ENCODE measurements around the gene SNTG2.

The SNTG2 gene

DNA sequence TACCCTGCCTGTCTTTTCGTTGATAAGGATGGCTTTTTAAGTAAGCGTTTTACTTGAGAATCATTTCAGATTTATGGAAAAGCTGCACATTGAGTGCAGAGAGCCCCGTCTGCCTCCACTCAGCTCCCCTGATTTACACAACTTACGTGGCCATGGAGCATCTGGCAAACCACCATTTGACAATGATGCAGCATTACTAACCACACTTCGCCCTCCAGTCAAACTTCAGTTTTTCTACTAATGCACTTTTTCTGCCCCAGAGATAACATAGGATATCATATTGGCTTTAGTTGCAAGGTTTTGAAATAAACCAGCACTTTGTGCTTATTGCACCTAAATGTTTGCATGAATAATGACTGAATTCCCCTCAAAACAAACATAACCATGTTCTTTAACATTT is 297.5 kb downstream of the SNTG2 start:
- TF ChIP-seq, protein P1, sequence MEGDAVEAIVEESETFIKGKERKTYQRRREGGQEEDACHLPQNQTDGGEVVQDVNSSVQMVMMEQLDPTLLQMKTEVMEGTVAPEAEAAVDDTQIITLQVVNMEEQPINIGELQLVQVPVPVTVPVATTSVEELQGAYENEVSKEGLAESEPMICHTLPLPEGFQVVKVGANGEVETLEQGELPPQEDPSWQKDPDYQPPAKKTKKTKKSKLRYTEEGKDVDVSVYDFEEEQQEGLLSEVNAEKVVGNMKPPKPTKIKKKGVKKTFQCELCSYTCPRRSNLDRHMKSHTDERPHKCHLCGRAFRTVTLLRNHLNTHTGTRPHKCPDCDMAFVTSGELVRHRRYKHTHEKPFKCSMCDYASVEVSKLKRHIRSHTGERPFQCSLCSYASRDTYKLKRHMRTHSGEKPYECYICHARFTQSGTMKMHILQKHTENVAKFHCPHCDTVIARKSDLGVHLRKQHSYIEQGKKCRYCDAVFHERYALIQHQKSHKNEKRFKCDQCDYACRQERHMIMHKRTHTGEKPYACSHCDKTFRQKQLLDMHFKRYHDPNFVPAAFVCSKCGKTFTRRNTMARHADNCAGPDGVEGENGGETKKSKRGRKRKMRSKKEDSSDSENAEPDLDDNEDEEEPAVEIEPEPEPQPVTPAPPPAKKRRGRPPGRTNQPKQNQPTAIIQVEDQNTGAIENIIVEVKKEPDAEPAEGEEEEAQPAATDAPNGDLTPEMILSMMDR (IDR thresholded peaks at IDR 0.05), result no peak
- no peak overlapping the region for H3K4me3 ChIP-seq
- H3K27ac ChIP-seq, result no peak overlapping the region
- no peak for DNase-seq (ENCODE audit: low spot score)

DNA sequence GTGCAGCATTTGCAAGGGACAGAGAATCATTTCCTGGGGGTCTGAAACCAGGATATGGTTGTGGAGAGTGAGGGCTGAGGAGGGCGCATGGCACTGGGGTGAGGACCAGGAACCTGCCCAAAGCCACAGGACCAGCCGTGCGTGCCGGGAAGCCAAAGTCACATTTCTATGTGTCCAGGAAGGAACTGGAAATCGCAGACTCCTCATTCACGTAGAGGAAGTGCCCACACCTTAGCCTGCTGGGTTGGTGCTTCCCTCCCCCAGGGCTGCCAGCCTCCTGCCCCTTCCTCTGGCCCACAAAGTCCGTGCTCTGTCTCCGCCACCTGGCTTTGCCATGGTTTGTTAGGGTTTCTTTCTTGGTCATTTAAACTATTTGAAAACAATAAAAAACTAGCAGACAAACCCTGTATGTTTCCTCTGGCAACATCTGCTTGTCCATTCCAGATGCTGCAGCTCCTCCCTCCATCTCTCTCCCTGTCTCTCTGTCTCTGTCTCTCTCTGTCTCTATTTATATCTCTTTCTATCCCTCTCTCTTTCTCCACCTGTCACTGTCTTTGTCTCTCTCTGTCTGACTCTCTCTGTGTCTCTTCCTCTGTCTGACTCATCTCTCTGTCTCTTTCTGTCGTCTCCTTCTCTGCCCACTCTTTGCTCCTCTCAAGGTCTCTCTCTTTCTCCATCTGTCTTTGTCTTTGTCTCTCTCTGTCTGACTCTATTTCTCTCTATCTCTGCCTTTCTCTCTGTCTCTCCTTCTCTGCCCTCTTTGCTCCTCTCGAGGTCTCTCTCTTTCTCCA is 299.4 kb downstream of the SNTG2 start:
- Histone ChIP-seq H3K4me3 (no peak overlapping the region), H3K27ac (no peak overlapping the region)
- TF ChIP-seq, protein P1 (IDR thresholded peaks at IDR 0.05), result no peak
- DNase-seq (ENCODE audit: low spot score), result no peak

DNA sequence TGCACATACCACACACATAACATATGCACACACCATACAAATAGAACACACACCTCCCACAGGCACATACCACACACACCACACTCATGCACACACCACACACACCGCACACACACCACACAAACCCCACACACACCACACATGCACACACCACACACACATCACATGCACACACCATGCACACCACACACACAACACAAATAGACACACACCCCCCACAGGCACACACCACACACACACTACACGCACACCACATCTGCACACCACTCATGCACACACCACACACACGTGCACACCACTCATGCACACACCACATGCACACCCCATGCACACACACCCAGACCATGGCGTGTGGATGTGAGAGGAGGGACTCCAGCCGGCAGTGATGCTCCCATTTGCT is 300.9 kb downstream of the SNTG2 start:
- Histone ChIP-seq H3K4me3 (no peak overlapping the region), H3K27ac (no peak overlapping the region)
- TF ChIP-seq, protein P1 (IDR thresholded peaks at IDR 0.05), result no peak
- DNase-seq (ENCODE audit: low spot score), result no peak

DNA sequence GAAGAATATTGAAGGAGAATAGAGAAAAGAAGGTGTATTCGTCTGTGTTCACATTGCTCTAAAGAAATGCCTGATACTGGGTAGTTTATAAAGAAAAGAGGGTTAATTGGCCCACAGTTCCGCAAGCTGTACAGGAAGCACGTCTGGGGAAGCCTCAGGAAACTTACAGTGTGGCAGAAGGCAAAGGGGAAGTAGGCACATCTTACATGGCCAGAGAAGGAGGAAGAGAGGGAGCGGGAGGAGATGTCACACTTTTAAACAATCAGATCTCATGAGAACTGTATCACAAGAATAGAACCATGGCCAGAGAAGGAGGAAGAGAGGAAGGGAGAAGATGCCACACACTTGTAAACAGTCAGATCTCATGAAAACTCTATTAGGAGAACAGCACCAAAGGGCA is 303.0 kb downstream of the SNTG2 start:
- DNase-seq (ENCODE audit: low spot score), result no peak
- TF ChIP-seq, protein P1 (IDR thresholded peaks at IDR 0.05), result no peak

DNA sequence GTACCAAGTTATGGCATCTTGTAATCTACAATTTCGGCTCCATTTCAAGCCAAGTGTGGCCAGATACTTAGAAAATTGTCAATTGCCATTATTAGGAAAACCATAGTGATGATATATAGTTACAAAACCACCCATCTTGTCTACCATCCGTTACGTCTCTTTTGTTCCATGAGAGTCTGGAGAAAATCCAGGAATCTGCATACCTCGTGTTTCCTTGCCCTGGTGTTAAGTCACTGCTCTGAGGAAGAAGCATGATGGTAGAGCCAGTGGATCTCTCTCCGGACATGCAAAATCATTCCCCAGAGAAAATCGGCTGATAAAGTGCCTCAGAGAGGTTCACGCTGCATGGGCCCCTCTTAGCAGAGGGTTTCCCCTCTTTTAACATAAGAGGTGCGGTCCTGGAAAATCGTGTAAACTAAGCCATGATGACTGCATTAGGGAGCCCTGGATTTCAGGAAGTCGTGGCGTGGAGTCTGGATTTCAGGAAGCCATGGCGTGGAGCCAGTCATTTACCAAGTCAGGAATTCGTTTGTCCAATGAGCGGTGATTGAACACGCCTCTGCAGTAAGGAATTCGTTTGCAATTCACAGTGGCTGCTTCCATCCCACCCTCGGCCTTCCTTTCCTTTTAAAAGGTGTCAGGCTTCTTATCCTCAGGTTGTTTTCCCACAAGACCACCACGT is 304.2 kb downstream of the SNTG2 start:
- TF ChIP-seq, protein P1 (IDR thresholded peaks at IDR 0.05), result no peak
- H3K27ac ChIP-seq, result no peak overlapping the region
- no peak for DNase-seq (ENCODE audit: low spot score)
- H3K4me3 ChIP-seq, result no peak overlapping the region

More for the DNA sequence above, 303.0 kb downstream of the SNTG2 start:
- H3K27ac ChIP-seq, result no peak overlapping the region
- no peak overlapping the region for H3K4me3 ChIP-seq

DNA sequence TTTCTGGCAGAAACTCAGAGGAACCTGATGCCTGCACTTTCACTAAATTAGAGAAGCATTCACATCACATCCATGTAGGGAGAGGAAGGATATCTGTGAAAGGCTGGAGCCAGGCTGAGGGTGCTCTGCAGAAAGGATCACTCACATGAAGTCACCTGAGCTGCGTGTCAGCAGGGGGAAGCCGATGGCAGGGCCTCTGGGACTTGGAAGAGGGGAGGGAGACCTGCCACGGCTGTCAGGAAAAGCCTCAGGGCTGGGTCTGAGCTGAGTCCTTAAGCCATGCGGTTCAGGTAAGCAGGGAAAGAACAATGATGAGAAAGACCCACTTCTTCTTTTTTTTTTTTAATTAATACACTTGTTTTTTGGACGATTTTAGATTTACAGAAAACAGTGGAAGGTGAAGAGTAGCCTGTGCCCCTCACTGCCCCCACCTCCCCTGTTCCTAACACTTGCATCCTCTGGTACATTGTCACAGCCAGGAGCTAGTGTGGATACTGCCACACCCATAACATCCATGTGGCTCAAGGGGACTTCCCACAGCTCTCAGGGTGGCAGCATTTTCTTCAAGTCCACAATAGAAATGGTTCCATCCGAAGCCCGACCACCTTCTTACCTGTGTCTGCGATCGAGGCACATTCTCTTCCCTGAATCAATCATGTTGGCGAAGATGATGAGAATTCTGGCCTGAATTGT is 306.1 kb downstream of the SNTG2 start:
- Histone ChIP-seq H3K27ac (no peak overlapping the region), H3K4me3 (no peak overlapping the region)
- TF ChIP-seq, protein P1 (IDR thresholded peaks at IDR 0.05), result no peak
- DNase-seq (ENCODE audit: low spot score), result no peak

Data from coronary artery (tissue), 2 donors.